GM18508 (cell line): ENCODE data around the gene IQCH.

Experiments
- ATAC-seq: cut with Tn5 transposase; IDR thresholded peaks from one replicate; pipeline ENCODE4 v1.9.1; 2021; ENCODE audit warnings: moderate number of reproducible peaks; ENCODE audit not compliant: insufficient read depth, unreplicated experiment

Gene IQCH

DNA sequence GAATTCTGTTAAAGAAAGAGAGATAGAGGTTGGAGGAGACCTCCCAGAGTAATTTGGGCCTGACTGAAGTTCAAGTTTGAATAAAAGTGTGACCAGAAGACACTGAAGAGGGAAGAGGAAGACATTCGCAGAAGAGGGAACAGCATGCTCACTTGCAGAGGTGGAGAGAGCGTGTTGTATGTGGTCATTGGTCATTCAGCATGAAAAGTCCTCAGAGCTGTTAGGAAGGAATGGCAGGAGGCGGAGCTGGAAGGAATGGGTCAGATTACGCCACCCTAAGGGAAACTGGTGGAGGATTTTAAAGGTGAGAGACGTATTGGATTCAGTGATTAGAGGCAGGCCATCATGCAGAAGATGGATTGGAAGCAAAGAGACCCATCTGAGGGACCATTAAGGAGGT, 41.6 kb downstream of the IQCH start:
- no peak for ATAC-seq

DNA sequence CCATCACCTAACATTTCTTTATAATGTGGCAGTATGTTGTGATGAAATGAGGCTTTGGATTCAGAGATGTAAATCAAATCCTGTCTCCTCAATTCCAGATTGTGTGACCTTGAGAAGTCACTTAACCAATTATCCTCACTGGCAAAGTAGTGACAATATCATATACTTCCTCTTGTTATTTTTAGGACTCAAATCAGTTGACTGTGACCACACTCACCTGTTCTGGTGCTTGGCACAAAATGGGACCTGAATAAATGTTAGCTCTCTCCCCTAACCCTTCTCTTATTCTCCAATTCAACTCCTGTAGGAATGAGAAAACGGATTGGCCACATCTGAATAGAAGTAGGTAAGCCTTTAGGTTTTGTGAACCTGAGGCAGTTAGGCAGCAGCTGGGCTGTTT, 42.1 kb downstream of the IQCH start:
- no peak for ATAC-seq

DNA sequence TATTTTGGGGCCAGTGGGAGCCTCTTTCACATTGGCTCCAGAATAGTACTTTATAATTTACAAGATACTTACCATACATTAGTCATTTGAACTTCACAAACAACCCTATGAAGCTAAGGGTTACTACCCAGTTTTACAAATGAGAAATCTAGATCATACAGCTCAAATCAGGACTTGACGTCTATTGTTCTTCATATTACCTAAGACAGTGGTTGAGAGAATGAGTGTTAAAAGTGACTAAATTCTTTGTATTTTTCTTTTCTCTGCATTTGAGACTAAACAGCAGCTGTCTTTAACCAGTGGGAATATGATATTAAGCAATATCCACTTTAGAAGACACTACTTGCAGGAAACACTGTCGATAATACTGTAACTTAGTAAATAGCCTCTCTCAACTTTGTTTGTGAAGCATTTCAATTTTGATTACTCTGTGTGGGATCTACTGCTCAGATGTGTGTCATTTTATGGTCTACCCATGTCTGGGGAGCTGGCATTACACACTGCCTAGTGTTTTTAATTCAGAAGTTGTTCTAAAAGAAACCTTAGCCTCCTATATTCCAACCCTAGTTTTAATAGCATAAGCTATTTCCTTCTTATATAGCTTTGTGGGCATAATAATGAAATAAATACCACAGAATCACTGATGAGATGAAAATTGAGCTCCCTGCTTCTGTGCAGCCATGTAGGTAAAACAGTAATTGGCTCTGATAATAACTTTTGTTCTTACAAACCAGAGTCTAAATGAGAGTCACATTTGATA, 45.9 kb downstream of the IQCH start:
- ATAC-seq = no peak

DNA sequence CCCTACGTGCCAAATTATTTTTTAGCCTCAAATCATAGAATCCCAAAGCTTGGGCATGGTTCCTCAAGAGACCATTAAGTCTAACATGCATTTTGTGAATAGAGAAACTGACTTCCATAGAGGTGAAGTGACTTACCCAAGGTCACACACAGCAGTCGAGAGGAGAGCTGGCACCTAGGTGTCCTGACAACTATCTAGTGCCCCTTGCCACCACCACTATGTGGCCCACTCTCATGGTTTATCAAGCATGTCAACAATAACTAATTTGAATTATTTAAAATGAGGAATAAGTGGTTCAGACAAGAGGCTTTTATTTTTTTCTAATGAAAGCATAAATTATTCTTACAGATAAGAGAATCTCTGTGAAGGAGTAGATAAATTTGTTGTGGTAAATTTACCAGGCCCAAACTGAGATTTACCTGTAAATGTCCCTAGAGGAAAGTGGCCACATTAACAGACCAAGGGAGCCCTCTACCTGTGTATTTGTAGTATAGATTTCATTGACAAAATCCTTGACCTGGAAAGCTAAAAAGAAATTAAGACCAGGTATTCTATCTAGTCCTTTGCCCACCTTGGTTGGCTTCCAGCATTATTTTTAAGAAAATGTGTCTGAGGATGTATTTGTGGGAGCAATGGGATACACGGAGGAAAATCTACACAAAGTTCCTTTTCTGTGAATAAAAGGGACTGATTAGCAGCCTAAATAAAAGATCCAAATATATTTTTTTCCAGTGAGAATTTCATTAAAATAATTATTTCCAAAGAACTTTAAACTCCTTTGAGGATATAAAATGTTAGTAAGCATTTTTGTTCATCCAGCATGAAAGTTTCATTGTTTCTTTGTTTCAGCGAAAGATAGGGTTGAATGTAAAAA, 49.1 kb downstream of the IQCH start:
- no peak for ATAC-seq

DNA sequence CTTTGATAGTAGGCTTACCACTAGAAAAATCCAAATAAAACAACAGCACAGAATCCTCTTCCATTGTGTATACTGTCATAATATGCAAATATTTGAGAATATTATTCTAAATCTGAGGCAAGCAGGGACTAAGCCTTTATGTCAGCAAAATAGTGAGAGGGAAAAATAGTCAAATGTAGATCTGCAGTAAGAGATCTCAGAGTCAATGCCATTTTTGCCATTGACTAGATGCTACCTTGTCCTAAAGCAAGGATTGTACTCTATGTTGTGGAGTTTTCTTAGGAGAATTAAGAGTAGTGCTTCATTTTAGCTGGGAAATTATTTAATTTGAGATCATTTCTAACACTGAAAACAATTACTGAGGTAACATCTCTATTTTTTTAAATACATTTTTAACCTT, 50.2 kb downstream of the IQCH start:
- no peak for ATAC-seq

DNA sequence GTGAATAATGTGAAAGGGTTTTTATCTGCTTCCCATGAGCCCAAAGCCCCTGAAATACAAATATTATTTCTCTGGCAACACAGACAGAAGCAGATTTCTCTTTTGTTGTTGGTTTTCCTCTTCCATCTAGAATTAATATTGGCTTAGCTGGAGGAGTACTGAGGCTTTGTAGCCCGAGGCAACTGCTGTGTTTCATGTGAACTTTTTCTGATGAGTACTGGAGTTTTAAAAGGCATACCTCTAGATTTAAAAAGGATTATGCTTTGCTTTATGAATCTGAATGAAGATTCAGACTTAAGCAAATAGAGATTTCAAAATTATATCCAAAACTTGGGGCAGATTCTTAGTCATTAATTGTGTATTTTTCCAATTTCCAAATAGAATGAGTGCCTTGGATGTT, 50.9 kb downstream of the IQCH start:
- no peak for ATAC-seq

DNA sequence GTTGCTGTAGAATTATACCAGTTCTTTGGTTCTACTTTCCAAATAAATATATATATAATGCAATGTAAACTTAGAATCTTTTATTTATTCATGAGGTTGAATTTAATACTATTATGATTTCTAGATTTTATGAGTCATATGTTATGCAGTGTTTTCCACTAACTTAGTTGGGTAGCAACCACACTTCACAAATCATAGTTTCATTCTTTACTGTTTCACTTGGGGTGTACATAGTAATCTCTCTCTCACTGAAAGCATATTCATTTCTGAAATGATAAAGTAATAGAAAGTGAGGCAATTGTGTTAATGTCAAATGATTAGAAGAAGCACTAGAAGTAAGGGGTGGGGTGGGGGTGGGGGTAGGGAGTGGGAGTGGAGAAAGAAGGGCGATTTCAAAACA, 52.6 kb downstream of the IQCH start:
- ATAC-seq = no peak

DNA sequence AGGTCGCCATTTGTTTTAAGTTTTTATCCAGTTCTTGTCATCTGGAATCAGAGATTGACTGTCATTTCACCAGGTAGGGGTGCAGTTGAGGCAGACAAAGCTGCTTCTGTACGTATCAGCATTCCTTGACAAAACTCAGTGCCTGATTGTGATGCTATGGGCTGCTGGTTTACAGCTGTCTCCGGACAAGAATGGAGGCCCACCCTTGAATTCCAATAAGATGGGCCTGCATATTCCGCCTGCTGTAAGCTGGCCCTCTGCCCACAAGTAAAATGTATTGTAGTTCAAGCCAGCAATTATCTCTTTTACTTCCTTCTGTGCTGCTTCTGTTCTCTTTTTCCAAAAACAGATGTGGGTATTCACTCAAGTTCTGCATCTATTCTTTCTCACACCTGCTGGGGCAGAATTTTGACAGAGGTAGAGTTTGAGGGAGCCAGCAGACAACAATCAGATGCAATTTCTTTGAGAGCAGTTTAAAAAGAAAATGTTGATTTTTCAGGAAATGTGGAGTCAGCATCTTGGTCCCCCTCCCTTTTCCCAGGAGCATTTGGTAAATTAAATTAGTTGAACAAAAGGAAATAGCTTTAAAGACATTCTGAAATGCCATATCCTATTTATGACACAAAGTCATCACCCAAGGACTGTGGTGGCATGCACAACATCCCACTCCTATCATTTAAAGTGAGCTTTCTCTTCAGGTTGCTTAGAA, 53.5 kb downstream of the IQCH start:
- ATAC-seq = no peak

DNA sequence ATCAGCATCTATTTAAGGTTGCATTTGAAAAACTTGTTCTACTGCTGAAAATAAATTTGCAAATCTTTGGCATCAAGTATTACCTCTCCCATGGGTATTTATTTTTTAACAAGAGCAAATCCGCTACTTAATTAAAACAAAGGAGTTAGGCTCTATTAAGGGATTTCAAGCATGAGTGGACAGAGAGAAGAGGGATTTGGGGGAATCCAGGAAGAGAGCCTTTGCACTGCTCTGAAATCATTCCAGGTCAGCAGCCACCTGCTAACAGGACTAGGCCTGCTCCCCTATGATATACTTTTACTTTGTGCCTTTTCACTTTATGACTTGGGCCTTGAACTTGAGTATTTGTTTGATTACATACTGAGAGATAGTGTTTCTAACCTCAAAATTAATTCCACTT, 57.1 kb downstream of the IQCH start:
- no peak for ATAC-seq

DNA sequence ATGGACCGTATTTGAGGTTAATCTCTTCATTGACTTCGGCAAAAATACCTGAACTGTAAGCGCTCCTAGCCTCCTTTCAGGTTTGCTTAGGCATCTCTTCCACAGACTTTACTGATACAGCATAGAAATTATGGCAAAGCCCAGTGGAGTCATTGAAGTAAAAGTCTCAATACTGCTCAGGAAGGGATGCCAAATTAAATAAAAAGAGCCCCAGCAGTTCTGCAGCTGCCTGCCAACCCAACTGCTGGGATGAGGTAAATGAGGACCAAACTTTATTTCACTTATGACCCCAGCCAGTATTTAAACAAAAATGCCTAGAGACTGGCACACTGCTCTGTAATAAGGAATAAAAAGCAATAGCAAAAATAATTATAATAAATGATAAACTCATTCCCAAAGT, 65.4 kb downstream of the IQCH start:
- ATAC-seq = no peak

DNA sequence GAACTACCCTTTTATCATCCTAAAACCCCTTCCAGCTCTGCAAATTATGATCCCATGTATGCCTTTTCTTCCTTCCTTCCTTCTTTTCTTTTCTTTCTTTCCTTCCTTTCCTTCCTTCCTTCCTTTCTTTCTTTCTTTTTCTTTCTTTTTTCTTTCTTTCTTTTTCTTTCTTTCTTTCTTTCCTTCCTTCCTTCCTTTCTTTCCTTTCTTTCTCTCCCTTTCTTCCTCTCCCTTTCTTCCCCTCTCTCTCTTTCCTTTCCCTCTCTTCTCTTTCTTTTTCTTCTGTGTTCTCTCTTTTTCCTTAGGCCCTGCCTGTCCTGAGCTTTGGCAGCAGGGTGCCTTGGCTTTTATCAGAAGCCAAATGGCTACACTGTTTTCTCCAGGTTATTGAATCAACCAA, 66.8 kb downstream of the IQCH start:
- no peak for ATAC-seq

DNA sequence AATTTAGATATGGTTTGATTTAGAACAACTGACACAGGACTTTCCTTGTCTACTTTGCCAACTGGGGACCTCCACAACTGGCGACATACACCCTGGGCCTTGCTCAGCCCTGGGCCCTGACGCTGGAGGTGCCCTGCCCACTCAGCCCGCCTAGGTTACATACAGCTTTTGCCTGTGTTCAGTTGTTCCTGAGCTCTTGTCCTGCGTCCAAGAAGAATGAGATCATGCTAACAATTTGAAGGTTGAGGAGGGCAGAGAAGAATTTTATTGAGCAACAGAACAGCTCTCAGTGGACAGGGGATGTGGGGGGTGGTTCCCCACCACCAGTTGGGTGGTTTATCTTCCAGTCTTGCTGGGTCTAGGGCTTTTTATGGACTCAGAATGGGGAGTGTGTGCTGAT, 67.9 kb downstream of the IQCH start:
- no peak for ATAC-seq

DNA sequence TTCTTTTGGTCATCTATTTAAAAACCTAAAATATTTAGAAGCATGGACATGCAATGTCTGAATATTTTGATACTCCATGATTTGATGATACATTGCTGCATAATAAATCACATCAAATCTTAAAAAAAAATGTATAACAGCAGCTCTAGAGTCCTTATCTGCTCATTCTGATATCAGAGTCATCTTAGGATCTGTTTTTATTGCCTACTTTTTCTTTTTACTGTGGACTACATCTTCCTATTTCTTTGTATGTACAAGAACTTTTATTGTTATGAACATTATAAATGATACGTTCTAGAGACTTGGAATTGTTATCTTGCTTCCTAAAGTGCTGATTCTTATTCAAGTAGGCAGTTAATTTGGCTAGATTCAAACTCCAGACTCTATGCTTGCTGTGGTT, 72.7 kb downstream of the IQCH start:
- ATAC-seq = no peak

DNA sequence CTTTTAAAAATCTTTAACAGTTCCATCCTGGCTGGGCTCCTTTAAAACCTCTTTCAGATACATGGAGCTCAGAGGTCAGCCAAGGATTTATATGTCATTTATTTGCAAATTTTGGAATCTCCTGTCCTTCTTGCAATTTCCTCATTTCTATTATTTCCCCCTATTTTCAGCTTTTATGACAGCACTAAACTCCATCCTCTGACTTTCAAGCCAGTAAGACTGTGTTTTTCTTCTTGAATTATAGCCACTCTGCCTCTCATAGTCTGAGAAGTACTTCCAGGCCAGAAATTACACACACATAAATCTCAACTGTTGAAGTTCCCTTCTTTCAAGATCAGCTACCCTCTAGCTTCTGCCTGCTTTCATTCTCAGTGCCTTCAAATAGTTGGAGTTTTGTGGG, 73.2 kb downstream of the IQCH start:
- ATAC-seq = no peak

DNA sequence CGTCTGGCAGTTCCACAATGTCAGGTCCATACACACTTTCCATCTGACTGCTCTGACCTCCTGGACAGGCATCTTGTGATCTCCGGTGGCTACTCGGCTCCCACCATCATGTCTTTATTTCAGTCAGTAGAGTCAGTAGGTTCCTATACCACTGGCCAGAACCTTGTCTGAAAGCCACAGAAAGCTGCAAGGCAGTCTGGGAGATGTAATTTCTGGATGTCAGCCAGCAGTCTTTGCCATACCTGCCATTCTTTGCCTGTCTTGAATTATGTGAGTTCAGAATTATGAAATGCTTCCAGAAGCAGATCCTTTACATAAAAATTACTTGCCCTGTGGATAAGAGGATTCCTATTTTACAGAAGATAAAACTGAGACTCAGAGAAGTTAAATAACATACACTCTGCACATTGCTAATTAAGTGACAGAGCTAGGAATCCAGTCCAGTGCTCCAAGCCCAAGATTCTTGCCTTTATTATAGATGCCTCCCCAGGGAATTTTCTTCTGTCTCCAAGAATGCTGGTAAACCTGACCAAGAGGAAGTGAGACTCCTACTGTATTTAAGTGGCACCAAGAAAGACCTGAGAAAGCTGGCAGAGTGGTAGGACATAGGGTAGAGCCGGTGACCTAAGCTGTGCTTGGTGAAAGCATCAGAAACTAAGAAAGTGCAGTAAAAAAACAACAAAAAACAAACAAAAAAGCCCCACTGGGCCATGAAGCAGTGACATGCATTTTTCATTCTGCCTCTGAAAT, 75.6 kb downstream of the IQCH start:
- no peak for ATAC-seq

DNA sequence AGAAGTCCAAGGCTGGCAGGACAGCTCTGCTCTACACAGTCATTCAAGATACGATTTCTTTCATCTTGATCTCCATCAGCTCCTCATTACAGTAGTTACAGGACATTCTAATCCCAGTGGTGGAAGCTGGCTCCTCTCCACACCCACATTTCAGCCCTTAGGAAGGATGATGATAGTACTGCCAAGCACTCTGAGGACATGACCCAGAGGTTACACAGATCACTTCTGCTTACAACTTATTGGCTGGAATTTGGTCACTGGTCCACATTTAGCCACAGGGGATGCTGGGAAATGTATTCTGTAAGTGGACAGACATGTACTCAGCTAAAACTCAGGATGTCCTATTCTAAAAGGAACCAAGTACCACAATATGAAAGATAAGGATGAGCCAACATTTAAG, 77.1 kb downstream of the IQCH start:
- ATAC-seq = no peak

DNA sequence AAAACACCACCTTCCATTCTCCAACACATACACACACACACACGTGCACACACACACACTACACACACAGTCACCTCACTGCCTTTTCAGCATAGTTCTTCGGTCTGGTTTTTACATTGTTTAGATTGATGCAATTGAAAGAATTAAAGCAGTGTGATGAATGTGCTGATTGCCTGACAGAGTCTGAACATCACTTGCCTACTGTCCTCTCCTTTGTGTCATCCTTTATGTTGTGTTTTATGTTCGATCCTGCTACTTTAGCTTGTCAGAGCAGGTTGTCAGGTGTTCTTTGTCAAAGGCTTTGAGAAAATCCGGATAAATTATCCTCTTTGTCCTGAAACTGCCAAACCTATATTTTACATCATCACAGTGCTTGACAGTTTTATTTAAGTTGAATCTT, 80.4 kb downstream of the IQCH start:
- no peak for ATAC-seq

DNA sequence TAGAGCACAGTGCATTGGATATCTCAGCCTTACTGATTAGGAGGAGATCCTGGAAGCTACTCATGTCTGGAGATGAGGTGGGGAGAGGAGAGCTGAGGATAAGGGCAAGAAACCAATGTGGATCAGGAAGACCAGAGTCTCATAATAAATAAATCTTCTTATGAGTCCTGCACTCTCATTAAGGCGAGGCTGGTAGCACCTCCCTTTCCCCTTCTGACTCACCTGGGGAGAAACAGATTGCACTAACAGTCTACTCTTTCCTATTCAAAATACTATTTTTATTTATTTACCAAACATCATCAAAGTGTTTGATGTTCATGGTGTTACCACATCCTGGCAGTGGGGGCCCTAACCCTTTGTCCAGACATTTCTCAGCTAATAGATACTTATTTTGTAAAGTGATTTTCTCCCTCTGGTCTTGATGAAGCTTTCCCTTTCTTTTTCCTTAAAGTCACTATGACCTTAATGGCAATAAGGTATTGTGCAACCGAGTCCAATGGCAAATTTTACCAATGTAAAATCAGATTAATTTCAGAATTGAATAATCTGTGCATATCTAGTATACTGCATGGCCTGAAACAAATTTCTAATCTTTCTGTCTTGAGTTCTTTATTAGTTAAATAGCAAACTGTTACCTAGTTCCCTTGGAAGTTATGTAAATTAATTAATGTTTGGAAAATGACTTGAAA, 81.1 kb downstream of the IQCH start:
- ATAC-seq = no peak

DNA sequence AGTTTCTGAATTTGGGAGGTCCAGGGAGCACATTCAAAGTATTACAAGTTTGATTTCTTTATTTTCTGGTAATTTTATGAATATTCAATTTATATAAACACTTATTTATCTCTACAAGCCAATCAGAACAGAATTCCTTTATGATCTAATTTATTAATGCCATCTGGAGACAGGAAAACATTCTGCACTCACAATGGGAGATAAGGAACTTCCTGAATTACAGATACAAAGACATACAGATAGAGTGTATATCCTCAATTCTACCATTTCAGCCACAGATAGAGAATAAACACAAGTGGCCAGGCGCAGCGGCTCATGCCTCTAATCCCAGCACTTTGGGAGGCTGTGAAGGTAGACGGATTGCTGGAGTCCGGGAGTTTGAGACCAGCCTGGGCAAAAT, 86.0 kb downstream of the IQCH start:
- ATAC-seq = no peak

DNA sequence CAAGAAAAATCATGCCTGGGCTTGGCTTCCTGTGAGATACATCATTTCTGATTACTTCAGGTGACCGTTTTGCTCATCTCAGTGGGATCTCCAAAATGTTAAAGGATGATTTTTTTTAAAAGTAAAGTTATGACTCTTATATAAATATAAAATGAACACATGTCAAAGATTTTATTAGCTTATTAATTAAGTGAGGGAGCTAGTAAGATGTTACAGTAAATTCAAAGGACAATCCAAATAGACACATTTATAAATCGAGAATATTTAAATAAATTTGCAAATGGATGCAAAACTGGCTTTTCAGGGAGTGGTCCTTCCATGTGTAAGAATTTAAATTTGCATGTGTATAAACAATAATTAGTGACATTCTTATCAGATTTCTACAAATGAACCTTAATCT, 87.0 kb downstream of the IQCH start:
- ATAC-seq = no peak
